Testis (tissue), 3 donors: ENCODE data around the gene TMEM51. TPM values are rescaled to one million over a fixed set of nuclear protein-coding genes. Genes with fewer than 3 reads are reported as not detected.

Experiments used
- DNase-seq: peaks from one replicate; pipeline ENCODE4 v3.0.0-alpha.2; 2019
- H3K27ac ChIP-seq, 2 donors: fragments of 200-600 bp; sonication (generic); one replicate each; pipeline ENCODE4 v1.5.1; 2019
- H3K27me3 ChIP-seq: fragments of 200-600 bp; sonication (generic); one replicate; pipeline ENCODE4 v1.5.1; 2019
- H3K36me3 ChIP-seq: fragments of 200-600 bp; sonication (generic); one replicate; pipeline ENCODE4 v1.5.1; 2017; ENCODE audit warnings: low read depth; ENCODE audit errors: missing control alignments
- H3K4me1 ChIP-seq: fragments of 200-600 bp; sonication (generic); one replicate; pipeline ENCODE4 v1.5.1; 2019
- H3K4me3 ChIP-seq, 2 donors: fragments of 200-600 bp; sonication (generic); one replicate each; pipeline ENCODE4 v1.5.1; 2017 to 2019
- H3K9me3 ChIP-seq: fragments of 200-600 bp; sonication (generic); one replicate; pipeline ENCODE4 v1.5.1; 2017
- POLR2A ChIP-seq: fragments of 450-650 bp; IDR thresholded peaks from one replicate; pipeline ENCODE4 v1.6.1; 2017; ENCODE audit warnings: antibody characterized with exemption, mild to moderate bottlenecking, moderate library complexity
- WGBS, 2 donors: methylation state at CpG; one replicate each; pipeline ENCODE4 v1.1.5; 2018; 5-methylcytosine and 5-hydroxymethylcytosine counted together
- intact Hi-C: fragments of 100-400 bp; cut with DNase I; formaldehyde crosslinking; loops from one replicate; pipeline ENCODE4 v1.15.1; 2023; ENCODE audit warnings: low total_unique reads
- polyA plus RNA-seq: library from polyadenylated mRNA; stranded (reverse); fragments of 350-450 nt; fragmentation: Illumina TruSeq; extraction: RNeasy Lipid Tissue Mini Kit (QIAGEN cat#74804); gene quantifications from one replicate; pipeline ENCODE4 v1.2.3, GENCODE V29; 2014; ENCODE audit warnings: low read depth, low replicate concordance; ENCODE audit not compliant: insufficient read depth
- total RNA-seq, 2 donors: library from RNA; depleted of rRNA; stranded (reverse); fragments of >200 nt; gene quantifications; one replicate each; pipeline ENCODE4 v1.2.3, GENCODE V29; 2016
- TF ChIP-seq, protein P1 (sequence below), 3 experiments: fragments of 450-650 bp in 2 of 3; fragments of 200-600 bp in 1 of 3; sonication (generic) in 1 of 3; IDR thresholded peaks; one replicate each; pipeline ENCODE4 v1.5.1; 2016 to 2019; ENCODE audit warnings: antibody characterized with exemption in 3 of 3, mild to moderate bottlenecking in 2 of 3, moderate library complexity in 1 of 3

The TMEM51 gene
- total and polyA plus RNA-seq, 3 donors from 2014 or later = 5.3 to 7.9 (median 5.3) TPM

DNA sequence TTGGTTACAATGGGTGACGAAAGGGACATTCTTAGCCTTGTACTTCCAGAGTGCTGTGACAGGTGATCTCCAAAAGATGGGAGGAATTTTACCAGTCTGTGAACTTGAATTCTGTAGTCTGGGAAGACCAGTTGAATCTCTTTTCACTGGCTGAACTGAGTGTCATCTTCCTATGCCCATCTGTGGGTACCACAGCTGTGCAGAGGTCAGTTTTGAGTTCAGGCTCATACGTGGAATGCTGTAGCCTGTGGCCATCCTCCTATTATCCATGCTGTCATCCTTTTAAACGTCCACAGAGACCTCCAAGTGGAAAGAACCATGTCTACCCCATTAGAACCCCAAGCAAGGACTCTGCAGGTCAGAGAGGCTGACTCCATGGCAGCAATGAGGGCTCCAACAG lies 32.1 kb downstream of the TMEM51 start:
- no peaks in the 10 kb centered on the region for H3K27me3 ChIP-seq
- WGBS, 2 donors = 50 to 86% methylated on average over 3 of the region's 3 CpGs
- H3K36me3 ChIP-seq = no peaks in the 10 kb centered on the region
- no peak overlapping the region for H3K4me3 ChIP-seq
- intact Hi-C loops = no loop called here
- no peaks in the 10 kb centered on the region for H3K4me1 ChIP-seq
- no peak overlapping the region for H3K27ac ChIP-seq
- no peaks in the 10 kb centered on the region for H3K9me3 ChIP-seq
- no peak for DNase-seq
- no peak for TF ChIP-seq POLR2A
- TF ChIP-seq, protein P1, sequence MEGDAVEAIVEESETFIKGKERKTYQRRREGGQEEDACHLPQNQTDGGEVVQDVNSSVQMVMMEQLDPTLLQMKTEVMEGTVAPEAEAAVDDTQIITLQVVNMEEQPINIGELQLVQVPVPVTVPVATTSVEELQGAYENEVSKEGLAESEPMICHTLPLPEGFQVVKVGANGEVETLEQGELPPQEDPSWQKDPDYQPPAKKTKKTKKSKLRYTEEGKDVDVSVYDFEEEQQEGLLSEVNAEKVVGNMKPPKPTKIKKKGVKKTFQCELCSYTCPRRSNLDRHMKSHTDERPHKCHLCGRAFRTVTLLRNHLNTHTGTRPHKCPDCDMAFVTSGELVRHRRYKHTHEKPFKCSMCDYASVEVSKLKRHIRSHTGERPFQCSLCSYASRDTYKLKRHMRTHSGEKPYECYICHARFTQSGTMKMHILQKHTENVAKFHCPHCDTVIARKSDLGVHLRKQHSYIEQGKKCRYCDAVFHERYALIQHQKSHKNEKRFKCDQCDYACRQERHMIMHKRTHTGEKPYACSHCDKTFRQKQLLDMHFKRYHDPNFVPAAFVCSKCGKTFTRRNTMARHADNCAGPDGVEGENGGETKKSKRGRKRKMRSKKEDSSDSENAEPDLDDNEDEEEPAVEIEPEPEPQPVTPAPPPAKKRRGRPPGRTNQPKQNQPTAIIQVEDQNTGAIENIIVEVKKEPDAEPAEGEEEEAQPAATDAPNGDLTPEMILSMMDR (IDR thresholded peaks at IDR 0.05) = no peak

DNA sequence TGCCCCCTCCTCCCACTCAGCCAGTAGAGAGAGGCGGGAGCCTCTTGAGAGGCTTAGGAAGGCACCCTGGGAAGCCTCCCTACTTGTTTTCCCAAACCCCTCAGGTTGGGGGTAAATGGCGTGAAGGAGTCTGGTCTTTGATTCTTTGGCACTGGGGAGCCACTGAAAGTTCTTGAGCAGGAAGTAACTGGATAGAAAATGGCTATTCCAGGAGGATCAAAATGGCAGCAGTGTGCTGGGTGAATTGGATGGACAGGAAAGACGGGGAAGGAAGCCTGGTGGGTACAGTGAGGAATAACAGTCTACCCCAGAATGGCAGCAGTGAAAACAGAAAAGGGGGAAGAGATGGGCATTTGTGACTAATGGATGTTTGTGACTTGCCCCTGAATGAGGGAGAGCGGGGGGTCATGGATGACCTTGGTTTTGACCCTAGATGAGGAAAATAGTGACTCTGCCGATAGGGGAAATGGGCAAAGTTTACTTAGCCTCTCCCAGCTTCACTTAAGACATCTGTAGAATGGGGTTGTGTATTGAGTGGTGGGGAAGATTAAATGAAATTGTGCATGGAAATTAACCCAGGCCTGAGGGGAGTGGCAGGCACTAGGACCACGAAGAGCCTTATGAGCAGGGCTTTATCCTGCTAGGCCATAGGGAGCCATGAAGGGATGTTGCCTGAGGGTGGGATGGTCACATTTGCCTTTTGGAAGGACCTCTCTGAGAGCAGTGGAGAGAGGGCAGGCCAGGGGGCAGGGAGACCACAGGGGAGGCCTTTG lies 32.7 kb downstream of the TMEM51 start:
- DNase-seq = no peak
- no peaks in the 10 kb centered on the region for H3K27me3 ChIP-seq
- H3K4me3 ChIP-seq = no peak overlapping the region
- no peak for TF ChIP-seq POLR2A
- TF ChIP-seq, protein P1 (IDR thresholded peaks at IDR 0.05) = no peak
- H3K4me1 ChIP-seq = no peaks in the 10 kb centered on the region
- H3K27ac ChIP-seq = no peak overlapping the region
- no peaks in the 10 kb centered on the region for H3K9me3 ChIP-seq
- intact Hi-C loops = no loop called here
- H3K36me3 ChIP-seq = no peaks in the 10 kb centered on the region
- WGBS, 2 donors = 76 to 88% methylated on average over 6 of the region's 6 CpGs

DNA sequence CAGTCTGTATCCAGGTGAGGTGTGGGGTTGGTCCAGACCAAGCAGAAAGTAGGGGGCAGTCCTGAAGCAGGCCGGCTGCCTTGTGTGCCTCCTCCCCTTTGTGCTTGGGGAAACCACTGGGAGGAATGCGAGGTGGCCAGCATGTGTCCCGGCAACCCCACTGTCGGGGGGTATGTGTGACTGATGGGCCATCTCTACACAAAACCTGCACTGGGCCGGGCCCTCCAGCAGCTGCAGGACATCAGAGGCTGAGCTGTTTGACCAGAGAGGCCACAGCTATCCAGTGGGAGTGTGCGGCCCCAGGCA lies 33.3 kb downstream of the TMEM51 start:
- Histone ChIP-seq H3K4me3 (no peak overlapping the region), H3K9me3 (no peaks in the 10 kb centered on the region), H3K36me3 (no peaks in the 10 kb centered on the region), H3K4me1 (no peaks in the 10 kb centered on the region), H3K27me3 (no peaks in the 10 kb centered on the region), H3K27ac (no peak overlapping the region)
- DNase-seq = no peak
- intact Hi-C loops = no loop called here
- WGBS, 2 donors = 38 to 94% methylated on average over 4 to 6 of the region's 6 CpGs
- TF ChIP-seq POLR2A = no peak
- TF ChIP-seq, protein P1 (IDR thresholded peaks at IDR 0.05) = no peak

DNA sequence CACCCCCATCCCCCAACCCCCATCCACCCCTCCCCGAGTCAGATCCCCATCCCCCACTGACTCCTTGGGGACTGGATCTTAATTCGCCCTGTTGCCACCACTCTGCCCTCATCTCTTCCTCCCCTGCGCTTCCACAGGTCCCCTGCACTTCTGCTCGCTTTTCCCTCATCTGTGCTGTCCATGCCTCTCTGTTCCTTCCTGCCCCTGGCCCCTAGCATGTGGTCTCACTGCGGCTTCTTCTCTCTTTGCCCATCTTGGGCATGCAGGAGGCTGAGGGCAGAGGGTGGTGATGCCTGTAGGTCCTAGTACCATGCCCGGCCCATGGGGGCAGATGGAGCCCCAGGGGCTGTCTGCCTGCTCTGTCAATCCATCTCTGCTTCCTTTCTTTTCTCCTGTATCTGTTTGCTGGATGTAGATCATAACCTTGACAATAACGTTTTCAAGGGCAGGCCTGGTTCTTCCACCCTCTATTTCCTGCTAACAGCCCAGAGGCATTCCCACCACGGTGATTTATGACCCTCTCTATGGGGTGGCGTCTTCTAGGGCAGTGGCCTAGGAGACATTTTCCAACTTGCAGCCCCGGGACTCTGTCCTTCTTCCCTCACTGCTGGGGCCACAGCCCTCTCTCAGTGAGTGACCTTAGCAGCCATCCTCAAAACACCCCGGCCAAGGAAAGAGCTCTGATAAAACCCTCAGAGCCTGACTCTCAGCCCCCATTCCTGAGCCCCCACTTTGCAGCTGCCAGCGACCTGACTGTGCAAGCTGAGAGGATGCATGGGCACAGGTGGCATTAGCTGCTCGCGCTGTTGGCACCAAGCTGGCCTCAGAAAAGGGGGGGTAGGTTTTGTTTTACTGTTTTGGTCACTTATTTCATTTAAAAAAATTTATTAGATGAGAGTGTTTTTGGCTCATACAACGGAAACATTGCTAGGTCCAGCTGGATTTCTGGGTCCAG lies 33.9 kb downstream of the TMEM51 start:
- no peak for DNase-seq
- Histone ChIP-seq H3K27me3 (no peaks in the 10 kb centered on the region), H3K4me1 (no peaks in the 10 kb centered on the region), H3K36me3 (no peaks in the 10 kb centered on the region), H3K9me3 (no peaks in the 10 kb centered on the region), H3K27ac (no peak overlapping the region), H3K4me3 (no peak overlapping the region)
- TF ChIP-seq, protein P1 (IDR thresholded peaks at IDR 0.05) = no peak
- 64 to 82% methylated on average over 15 of the region's 15 CpGs for WGBS, 2 donors
- intact Hi-C loops = no loop called here
